NOMO-1 (cell line): ENCODE results near the gene RHBDD1.
A peak's percentile ranks its signal among the peaks of the same experiment; 100 is the strongest.

Source experiments
- DNase-seq, 2 experiments: peaks; one replicate each; lab custom pipeline; 2025; ENCODE audit not compliant: unreplicated experiment in 2 of 2; lab: John Stamatoyannopoulos, UW

The RHBDD1 gene

DNA sequence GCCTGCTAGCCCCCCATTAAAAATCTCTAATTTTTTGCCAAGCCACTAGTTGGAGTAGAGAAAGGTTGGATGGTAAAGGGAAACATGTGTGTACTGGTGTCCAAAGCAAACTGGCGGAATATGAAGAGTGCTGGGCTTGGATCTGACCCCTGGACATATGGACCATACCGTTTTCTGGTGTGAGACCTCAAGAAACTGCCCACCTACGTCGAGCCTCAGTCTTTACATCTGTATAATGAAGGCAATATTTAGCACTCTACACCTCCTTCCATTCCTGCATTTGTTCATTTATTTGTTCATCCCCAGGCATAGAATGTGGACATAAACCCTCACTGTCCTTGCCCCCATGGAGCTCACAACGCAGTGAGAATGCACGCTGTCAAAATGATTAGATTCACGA, 142.4 kb downstream of the RHBDD1 start:
- no peak for DNase-seq

DNA sequence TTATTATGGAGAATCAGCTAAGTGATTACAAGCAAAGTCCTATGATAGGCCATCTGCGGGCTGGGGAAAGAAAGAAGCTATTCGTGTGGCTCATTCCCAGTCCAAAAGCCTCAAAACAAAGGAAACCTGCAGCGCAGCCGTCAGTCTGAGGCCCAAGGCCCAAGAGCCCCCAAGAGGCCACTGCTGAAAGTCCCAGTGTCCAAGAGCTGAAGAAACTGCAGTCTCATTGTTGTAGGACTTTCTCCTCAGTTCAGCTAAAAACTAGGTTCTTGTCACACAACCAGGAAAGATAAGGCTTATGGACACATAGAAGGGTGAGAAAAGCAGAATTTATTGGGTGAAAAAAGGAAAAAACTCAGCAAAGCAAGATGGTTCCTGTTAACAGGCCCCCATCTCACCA, 143.2 kb downstream of the RHBDD1 start:
- DNase-seq: no peak

DNA sequence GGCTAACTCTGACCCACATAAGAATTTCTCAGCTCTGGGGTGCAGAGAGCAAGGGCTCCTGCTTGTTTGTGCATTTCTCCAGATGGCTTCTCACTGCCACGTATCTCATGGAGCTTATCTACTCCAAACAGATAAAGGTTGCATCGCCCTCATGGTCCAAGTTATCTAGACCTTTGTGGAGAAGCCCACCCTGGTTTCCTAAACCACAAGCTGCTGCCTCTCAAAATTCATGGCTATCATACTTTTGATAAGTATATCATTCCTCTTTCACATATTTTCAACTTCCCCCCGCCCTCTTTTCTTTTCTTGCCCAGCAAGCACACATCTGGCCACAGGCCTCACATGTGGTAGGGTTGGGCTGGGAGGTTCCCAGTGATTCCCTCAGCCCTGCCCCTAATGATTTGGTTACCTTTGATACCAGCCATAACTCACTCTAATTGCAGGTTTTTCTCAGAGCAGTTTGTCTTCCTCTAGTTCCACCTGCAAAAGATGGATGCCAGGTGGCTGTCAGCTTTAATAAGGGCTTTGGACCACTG, 146.0 kb downstream of the RHBDD1 start:
- no peak for DNase-seq

- no peak for DNase-seq
Observed at GRCh38 chr2:226983895-226984749, 148.3 kb downstream of the RHBDD1 start.

DNA sequence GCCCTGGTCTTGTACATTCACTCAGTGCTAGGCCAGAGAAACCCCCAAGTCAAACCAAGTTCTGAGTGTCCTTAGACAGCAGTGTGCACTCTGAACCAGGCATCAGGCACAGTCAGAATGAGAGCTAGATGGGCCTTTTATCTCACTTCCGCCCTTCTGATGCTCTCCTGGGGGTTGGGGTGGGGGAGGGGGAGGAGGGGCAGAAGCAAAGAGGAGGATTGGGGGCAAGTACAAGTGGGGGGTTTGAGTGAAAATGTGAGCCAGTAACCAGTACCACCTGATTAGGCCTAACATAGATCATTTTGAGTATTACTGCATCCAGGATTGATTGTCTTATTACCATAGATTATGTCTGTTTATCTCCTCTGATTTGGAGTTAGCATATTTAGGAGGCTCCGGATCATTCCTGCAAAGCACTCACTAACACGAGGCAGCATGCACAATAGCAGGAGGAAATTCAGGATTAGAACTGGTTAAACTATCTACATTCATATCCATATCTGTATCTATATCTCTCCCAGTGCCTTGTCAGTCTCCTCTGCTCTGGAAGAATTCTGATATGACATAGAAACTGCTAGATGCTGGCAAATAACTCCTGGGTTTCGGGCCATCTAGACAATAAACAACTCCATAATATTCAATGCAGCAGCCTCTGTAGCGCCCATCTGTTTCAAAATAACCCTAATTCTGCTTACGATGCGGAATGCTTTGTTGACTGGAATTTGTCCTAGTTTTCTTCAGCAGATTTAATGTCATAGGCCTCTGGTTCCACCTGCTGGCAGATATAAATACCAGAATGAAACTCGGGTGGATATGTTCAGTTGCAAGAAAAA, 149.1 kb downstream of the RHBDD1 start:
- no peak for DNase-seq

DNA sequence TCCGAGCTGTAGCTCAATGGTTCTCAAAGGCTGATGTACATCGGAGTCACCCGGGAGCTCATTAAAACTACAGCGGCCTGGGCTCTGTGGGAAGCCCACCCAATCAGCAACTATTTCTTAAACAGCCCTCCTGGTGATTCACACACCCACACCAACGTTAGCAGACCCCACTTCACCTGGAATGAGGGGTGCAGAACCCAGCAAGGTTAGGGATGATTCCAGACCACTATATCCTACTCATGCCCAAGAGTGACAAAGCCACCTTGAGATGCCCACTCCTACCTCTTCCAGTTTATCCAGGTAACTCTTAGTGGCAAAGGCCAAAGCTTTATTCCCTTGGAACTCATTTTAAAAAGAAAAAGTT, 149.7 kb downstream of the RHBDD1 start:
- no peak for DNase-seq

DNA sequence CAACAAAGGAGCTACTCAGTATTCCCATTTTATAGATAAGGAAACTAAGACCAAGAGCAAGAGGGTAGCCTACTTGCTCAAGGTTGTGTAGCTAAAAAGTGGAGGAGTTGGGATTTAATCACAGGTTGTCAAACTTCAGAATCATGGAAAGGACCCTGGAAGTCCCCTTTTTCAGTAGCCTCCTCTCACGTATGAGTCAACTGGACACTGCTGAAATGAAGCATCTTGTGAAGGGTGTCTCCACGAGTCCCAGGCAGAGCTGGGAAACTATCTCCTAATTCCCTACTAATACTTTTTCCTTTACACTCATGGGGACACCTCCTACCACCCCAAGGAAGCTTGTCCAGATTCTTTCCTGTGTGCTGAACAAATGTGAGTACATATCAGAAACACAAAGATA, 155.8 kb downstream of the RHBDD1 start:
- DNase-seq: no peak

- DNase-seq: no peak
Observed at GRCh38 chr2:226993171-226993570, 157.3 kb downstream of the RHBDD1 start.

GRCh38 chr2:226994775-226995174, 158.9 kb downstream of the RHBDD1 start:
- no peak for DNase-seq

DNA sequence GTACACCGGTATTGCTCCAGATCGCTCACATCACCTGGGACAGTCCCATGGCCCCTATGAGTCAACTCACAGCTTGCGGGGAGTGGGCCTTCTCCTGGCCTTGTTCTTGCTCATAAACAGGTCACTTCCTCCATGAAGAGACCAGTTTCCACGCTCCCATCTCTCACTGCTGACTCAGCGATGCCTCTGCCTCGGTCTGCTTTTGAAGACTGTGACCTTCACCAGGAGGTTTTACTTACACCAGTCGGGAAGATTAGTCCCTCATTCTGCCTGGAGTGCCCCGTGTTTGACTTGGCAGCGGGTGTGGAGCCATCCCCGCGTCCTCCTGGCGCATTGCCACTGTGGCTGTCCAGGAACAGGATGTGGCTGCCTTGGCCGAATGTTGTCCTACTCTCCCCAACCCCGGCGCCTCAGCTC, 159.8 kb downstream of the RHBDD1 start:
- DNase-seq: no peak

- peak in 1 of 2 experiments; percentile 31 for DNase-seq
Observed at GRCh38 chr2:226999661-227000060, 163.8 kb downstream of the RHBDD1 start.

- DNase-seq: no peak
Observed at GRCh38 chr2:227000123-227000522, 164.3 kb downstream of the RHBDD1 start.

DNA sequence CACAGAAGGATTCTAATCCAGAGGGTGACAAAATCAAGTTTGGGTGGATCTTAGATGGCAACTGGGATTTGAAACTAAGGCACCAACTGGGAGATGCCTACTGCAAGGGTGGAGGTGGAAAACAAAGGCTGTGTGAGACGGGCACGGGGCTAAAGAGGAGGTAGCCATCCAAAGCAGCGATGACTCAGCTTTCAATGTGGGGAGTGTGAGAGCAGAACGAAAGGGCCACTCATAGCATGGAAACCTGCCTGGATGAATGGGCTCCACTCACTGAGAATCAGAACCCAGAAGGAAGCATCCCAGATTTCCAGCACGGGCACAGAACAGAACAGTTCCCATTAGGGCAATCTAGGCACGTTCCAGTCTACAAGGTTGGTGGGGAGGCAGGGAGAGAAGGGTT, 168.6 kb downstream of the RHBDD1 start:
- no peak for DNase-seq

DNA sequence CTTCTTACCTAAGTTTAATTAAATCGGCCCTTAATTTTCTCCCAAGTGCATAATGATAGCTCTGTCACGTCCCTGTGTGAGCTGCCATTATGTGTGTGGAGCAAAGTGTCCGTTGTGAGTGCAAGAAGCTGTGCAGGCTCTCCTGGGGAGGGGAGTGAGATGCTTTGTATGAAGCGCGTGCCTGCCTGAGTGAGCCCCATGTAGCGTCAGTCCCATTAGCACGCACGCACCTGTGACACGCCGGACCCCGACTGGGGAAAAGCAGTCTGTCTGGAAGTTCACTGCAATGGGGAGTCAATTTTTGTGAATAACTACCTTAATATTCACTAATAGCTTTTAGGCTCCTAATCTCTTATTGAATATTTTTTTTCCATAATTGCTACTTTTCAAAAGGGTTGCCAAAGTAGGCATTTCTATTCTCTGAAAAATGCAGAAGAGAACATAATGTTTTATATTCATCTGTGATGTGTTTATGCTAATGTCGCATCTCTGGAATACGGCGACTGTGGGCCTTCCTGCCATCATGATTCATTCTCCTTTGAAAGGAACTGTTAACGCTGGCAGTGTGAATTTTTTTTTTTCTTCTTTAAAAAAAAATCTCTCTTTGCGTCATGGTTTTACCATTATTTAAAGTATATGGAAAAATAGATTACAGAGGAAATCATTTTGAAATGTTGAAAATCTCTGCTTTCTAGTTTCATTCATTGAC, 170.5 kb downstream of the RHBDD1 start:
- no peak for DNase-seq

DNA sequence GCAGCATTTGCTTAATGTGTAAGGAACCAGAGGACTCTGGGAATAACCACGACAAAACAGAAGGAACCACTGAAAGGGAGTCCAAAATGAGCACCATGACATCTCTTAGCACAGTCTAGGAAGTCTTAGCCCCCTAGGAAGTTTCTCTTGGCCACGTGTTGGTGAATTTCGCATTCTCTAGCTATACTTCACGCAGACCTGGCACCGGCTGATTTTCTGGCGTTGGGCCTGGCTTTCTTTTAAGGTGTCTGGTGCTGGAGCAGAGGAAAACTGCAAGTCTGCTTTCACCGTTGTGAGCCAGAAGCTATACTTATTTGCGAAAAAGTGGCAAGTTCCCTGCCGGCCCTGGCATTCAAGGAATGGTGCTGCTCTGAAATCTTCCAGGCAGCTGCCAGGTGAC, 171.3 kb downstream of the RHBDD1 start:
- no peak for DNase-seq

DNA sequence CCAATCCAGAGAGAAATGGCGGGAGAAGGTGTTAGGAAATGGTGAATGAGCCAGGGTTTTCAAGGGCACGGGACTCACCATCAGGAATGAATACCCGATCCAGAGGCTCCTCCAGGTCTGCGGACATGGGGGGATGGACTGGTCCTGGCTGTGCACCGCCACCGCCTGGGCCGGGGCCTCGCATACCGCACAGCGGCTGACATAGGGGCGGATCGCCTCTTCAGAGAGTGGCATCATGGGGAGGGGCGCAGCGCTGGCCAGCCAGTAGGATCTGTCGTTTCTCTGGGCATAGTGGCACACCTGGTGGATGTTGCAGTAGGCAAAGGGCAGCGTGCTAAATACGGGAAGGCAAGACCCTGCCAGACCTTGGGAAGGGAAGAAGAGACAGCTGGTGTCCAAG, 172.1 kb downstream of the RHBDD1 start:
- no peak for DNase-seq

GRCh38 chr2:227010433-227010832, 174.6 kb downstream of the RHBDD1 start:
- no peak for DNase-seq

DNA sequence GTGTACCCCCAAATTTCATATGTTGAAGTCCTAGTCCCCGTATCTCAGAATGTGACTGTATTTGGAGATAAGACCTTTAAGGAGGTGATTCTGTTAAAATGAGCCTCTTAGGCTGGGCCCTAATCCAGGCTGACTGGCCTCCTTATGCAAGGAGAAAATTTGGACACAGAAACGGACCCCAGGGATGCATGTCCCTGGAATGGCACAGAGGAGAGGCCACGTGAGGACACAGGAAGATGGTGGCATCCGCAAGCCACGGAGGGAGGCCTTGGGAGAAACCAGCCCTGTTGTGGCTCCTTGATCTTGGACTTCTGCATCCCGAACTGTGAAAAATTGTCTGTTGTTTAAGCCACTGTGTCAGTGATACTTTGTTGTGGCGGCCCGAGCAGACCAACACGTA, 177.5 kb downstream of the RHBDD1 start:
- DNase-seq: no peak

- DNase-seq: no peak
Observed at GRCh38 chr2:227013881-227014280, 178.0 kb downstream of the RHBDD1 start.

GRCh38 chr2:227016894-227017293, 181.0 kb downstream of the RHBDD1 start:
- DNase-seq: no peak

DNA sequence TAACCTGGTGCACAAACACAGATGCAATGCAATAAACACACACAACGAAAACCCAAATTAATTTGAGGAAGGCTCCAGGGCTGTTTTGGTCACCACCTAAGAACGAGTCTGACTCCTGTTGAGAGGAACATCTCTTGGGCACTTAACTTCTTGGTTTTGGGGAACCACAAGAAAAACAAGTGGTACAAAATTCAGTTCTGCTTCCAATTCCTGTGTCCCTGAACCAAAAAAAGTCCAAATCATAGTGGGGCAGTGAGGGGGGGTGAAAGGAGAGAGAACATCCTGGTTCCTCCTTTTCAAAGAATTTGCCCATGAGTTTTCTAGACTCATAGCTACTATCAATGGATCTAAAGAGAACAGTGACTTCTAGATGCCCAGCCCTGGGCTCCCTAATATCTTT, 184.6 kb downstream of the RHBDD1 start:
- no peak for DNase-seq
